ENCODE data around the gene NECAP2.
"Not testable (repeated sequence)": the region's sequence is repeated elsewhere in the genome, so short reads cannot be mapped to it uniquely, and the experiment has no call there.

The NECAP2 gene

GRCh38 chr1:16462773-16463330, 22.3 kb downstream of the NECAP2 start:
- no peak for TF ChIP-seq CTCF (IDR thresholded peaks at IDR 0.05; ENCODE audit: poor library complexity, severe bottlenecking)
- Histone ChIP-seq H3K36me3 (ENCODE audit: low read depth) (peaks cover 18% of the 10 kb centered on the region), H3K4me3 (ENCODE audit: severe bottlenecking) (no peak overlapping the region), H3K27ac (ENCODE audit: poor library complexity, severe bottlenecking) (no peak overlapping the region), H3K27me3 (ENCODE audit: insufficient read depth, poor library complexity, severe bottlenecking) (no peaks in the 10 kb centered on the region), H3K9me3 (ENCODE audit: severe bottlenecking) (no peaks in the 10 kb centered on the region), H3K4me1 (ENCODE audit: insufficient read depth, poor library complexity, severe bottlenecking) (no peaks in the 10 kb centered on the region)
- ATAC-seq (ENCODE audit: low read depth) (no peak), DNase-seq (ENCODE audit: low spot score) (no peak)

GRCh38 chr1:16464917-16465625, 24.5 kb downstream of the NECAP2 start:
- no peak for ATAC-seq (ENCODE audit: low read depth)
- peaks cover 7% of the 10 kb centered on the region for H3K36me3 ChIP-seq (ENCODE audit: low read depth)

GRCh38 chr1:16468558-16468957, 28.0 kb downstream of the NECAP2 start:
- Histone ChIP-seq H3K27me3 (ENCODE audit: insufficient read depth, poor library complexity, severe bottlenecking) (no peaks in the 10 kb centered on the region), H3K27ac (ENCODE audit: poor library complexity, severe bottlenecking) (no peak overlapping the region), H3K9me3 (ENCODE audit: severe bottlenecking) (no peaks in the 10 kb centered on the region), H3K4me3 (ENCODE audit: severe bottlenecking) (no peak overlapping the region), H3K4me1 (ENCODE audit: insufficient read depth, poor library complexity, severe bottlenecking) (no peaks in the 10 kb centered on the region), H3K36me3 (ENCODE audit: low read depth) (peaks cover 11% of the 10 kb centered on the region; the same call in 1 of the 2 replicates)
- no peak for ATAC-seq (ENCODE audit: low read depth)
- no peak for DNase-seq (ENCODE audit: low spot score)
- TF ChIP-seq CTCF (IDR thresholded peaks at IDR 0.05; ENCODE audit: poor library complexity, severe bottlenecking): no peak

More at GRCh38 chr1:16464917-16465625, 24.5 kb downstream of the NECAP2 start:
- no peak overlapping the region for H3K4me3 ChIP-seq (ENCODE audit: severe bottlenecking)
- H3K27ac ChIP-seq (ENCODE audit: poor library complexity, severe bottlenecking): no peak overlapping the region
- DNase-seq (ENCODE audit: low spot score): no peak
- H3K9me3 ChIP-seq (ENCODE audit: severe bottlenecking): no peaks in the 10 kb centered on the region
- no peak for TF ChIP-seq CTCF (IDR thresholded peaks at IDR 0.05; ENCODE audit: poor library complexity, severe bottlenecking)
- no peaks in the 10 kb centered on the region for H3K4me1 ChIP-seq (ENCODE audit: insufficient read depth, poor library complexity, severe bottlenecking)
- H3K27me3 ChIP-seq (ENCODE audit: insufficient read depth, poor library complexity, severe bottlenecking): no peaks in the 10 kb centered on the region

GRCh38 chr1:16474166-16474800, 33.8 kb downstream of the NECAP2 start:
- no peak overlapping the region for H3K4me3 ChIP-seq (ENCODE audit: severe bottlenecking)
- H3K27me3 ChIP-seq (ENCODE audit: insufficient read depth, poor library complexity, severe bottlenecking): no peaks in the 10 kb centered on the region
- ATAC-seq (ENCODE audit: low read depth) (no peak), DNase-seq (ENCODE audit: low spot score) (no peak)
- no peaks in the 10 kb centered on the region for H3K4me1 ChIP-seq (ENCODE audit: insufficient read depth, poor library complexity, severe bottlenecking)
- H3K27ac ChIP-seq (ENCODE audit: poor library complexity, severe bottlenecking): no peak overlapping the region
- peaks cover 10% of the 10 kb centered on the region; the same call in 1 of the 2 replicates for H3K36me3 ChIP-seq (ENCODE audit: low read depth)
- TF ChIP-seq CTCF (IDR thresholded peaks at IDR 0.05; ENCODE audit: poor library complexity, severe bottlenecking): no peak
- no peaks in the 10 kb centered on the region for H3K9me3 ChIP-seq (ENCODE audit: severe bottlenecking)

- H3K36me3 ChIP-seq (ENCODE audit: low read depth): peaks cover 10% of the 10 kb centered on the region
- not testable (repeated sequence) for H3K9me3 ChIP-seq (ENCODE audit: severe bottlenecking); H3K4me1 ChIP-seq (ENCODE audit: insufficient read depth, poor library complexity, severe bottlenecking); H3K27me3 ChIP-seq (ENCODE audit: insufficient read depth, poor library complexity, severe bottlenecking); H3K27ac ChIP-seq (ENCODE audit: poor library complexity, severe bottlenecking); H3K4me3 ChIP-seq (ENCODE audit: severe bottlenecking); DNase-seq (ENCODE audit: low spot score)
- ATAC-seq (ENCODE audit: low read depth): 0 out of 3 replicates have a peak, but pooled peaks have one; percentile 43
Observed at GRCh38 chr1:16474891-16475290, 34.4 kb downstream of the NECAP2 start.

- H3K9me3 ChIP-seq (ENCODE audit: severe bottlenecking); H3K4me1 ChIP-seq (ENCODE audit: insufficient read depth, poor library complexity, severe bottlenecking); H3K27ac ChIP-seq (ENCODE audit: poor library complexity, severe bottlenecking); ATAC-seq (ENCODE audit: low read depth); DNase-seq (ENCODE audit: low spot score); H3K4me3 ChIP-seq (ENCODE audit: severe bottlenecking); H3K27me3 ChIP-seq (ENCODE audit: insufficient read depth, poor library complexity, severe bottlenecking): not testable (repeated sequence)
- peaks cover 10% of the 10 kb centered on the region for H3K36me3 ChIP-seq (ENCODE audit: low read depth)
Observed at GRCh38 chr1:16475771-16476770, 35.5 kb downstream of the NECAP2 start.

All from RWPE2 (cell line).